Activated CD4-positive, alpha-beta T cell treated with anti-CD3 and anti-CD28 coated beads, Interleukin-2, amount 50 U/mL, for 24 hours (primary cell): ENCODE data around the gene VPS13D.
"Not testable (repeated sequence)": the region's sequence is repeated elsewhere in the genome, so short reads cannot be mapped to it uniquely, and the experiment has no call there.

ENCODE experiments used
- DNase-seq, 2 donors: peaks; one replicate each; pipeline ENCODE4 v3.0.0-alpha.2; 2020; ENCODE audit warnings: low read depth in 1 of 2, low spot score in 1 of 2

Gene VPS13D

GRCh38 chr1:12464045-12464461 is 234.2 kb downstream of the VPS13D start:
- DNase-seq, result no peak

DNA sequence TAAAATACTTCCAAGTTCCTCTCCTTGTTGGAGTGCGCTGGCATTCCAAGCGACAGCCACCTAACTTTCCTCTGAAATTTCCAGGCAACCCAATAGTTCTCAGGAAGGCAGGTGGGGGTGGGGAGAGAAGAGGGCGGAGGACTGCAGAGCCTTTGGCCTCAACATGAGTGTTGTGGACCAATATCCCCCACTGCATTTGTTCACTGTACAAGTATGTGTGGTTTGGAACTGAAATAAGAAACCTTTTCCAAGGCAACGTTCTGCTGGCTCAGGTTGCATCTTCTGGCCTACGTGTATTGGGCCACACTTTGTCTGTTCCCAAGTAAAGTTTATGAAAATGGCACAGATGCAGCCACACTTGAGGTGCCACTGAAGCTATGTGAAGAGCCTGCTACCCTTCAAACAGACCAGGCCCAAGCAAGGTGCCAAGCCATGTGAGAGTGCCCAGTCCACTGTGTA is 234.8 kb downstream of the VPS13D start:
- DNase-seq, result no peak

- no peak for DNase-seq
Measured at GRCh38 chr1:12465126-12465525, 235.3 kb downstream of the VPS13D start.

DNA sequence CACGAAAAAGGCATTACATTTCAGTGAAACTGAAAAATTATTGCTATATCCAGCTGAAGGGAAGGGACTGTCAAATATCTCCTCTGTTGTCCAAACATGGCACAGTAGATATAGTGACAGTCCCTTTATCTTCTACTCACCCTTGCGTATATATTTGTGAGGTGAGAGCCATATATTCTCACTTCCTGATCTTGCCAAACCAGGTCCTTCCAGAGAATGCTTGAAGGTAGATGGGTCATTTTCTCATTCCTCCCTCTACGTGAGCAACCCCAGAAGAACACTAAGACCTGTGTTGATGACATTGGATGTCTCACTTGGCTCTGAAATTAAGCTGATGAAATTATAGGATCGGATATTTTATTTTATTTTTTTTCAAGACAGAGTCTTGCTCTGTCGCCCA is 237.0 kb downstream of the VPS13D start:
- no peak for DNase-seq

GRCh38 chr1:12467570-12468286 is 237.9 kb downstream of the VPS13D start:
- DNase-seq, result no peak

DNA sequence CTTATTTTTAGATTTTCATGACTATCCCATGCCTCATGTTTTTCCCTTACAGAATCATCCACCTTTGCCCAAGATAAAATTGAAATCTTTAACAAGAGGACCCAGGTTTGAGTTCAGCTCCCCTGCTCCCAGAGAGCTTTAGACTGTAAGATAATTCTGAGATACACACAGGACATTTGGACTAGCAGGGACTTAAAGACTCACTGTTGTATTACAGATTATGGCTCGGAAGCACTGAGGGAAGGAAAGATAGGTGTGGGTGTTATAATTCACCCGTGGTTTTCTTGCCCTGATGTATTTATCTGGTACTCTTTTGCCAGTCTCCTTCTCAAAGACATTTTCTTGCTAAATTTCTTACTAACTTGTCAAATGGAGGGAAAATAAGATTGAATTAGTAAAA is 238.5 kb downstream of the VPS13D start:
- DNase-seq, result no peak

GRCh38 chr1:12469493-12469892 is 239.7 kb downstream of the VPS13D start:
- no peak for DNase-seq

DNA sequence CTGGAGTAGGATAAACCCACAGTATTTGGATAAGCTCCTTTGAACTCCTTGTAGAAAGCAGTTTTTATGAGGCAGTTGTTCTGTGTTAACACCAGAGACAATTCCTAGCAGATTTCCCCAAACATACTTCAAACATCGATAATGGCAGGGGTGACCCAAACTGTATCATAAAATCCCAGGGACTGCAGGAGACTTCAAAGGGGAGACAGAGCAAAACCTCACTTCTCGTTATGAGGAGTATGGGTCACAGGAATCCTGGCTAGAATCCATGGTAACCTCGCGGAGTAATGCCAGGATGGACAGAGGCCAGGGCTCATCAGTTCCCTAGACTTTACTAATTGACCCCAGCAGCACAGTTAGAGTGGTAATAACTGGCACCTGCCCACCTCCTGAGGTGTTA is 240.2 kb downstream of the VPS13D start:
- DNase-seq, result no peak

DNA sequence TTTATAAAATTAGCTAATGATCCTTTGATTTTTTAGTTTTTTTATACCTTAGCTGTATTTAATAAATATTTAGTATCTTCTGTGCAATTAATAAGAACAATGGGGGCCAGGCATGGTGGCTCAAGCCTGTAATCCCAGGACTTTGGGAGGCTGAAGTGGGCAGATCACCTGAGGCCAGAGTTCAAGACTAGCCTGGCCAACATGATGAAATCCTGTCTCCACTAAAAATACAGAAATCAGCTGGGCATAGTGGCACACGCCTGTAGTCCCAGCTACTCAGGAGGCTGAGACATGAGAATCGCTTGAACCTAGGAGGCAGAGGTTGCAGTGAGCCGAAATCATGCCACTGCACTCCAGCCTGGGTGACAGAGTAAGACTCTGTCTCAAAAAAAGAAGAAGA is 241.1 kb downstream of the VPS13D start:
- DNase-seq, result not testable (repeated sequence)

DNA sequence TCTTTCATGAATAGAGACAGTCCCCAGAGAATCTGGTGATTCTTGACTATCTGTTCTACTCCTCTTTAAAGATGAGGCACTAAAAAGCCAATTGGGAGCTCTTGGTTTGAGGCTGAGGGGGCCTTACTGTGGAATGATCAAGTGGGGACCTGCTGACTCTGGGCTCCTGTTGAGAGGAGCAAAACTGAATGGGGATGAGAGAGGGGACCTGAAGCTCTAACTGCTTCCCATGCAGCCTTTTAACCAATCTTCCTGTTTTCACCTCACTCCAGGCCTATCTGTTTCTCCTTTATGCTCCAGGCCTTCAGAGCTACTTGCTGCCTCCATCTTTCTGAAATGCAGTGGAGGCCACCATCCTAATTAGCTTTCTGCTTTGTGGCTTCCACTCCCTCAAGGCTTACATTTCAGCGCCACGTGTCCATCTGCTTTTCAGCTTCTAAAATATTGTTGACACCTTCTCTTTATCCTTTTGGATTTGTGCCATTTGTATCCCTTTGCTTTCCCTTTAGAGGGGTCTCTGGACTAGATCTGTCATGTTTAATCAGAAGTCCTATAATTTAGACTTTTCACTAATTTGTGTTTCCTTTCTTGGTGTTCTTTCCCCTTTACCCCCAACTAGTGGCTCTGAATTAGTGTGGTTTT is 242.4 kb downstream of the VPS13D start:
- no peak for DNase-seq

GRCh38 chr1:12472798-12473551 is 243.1 kb downstream of the VPS13D start:
- DNase-seq, result peak; percentile 53 to 81

DNA sequence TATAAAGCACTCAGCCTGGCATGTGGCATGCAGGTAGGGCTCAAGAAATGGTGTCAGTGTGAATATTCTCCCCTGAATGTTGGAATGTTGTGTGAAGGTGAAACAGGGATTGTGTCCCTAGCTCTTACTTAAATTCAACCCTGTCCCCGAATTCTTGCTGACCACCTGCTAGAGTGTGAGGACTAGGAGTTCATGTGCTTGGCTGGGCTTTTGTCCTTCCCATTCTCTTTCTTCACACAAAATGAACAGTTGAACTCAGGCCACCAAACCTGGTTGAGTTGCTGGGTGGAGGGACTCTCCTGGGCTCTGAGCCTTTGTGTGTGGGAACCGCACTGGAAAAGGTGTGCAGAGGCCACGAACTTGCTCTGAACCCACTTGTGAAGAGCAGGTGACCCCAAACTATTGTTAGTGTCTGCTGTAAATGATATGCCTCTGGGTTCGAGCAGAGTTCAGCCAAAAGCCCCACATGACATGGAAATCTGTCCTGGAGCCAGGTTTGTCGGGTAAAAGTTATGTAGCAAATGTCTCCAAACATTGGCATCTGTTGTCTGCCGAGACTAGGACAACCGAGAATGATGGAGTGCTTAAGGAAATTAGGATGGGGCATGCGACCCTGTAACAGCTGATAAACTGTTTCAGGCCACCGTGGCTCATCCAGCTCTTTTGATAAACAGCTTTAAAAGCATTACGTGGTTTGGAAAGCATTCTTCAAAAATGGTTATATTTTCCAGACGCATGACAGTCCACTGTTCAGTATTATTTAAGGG is 243.9 kb downstream of the VPS13D start:
- no peak for DNase-seq

- no peak for DNase-seq
Measured at GRCh38 chr1:12475101-12475500, 245.3 kb downstream of the VPS13D start.

GRCh38 chr1:12475530-12475934 is 245.7 kb downstream of the VPS13D start:
- DNase-seq, result no peak

GRCh38 chr1:12475947-12476346 is 246.1 kb downstream of the VPS13D start:
- DNase-seq, result no peak

DNA sequence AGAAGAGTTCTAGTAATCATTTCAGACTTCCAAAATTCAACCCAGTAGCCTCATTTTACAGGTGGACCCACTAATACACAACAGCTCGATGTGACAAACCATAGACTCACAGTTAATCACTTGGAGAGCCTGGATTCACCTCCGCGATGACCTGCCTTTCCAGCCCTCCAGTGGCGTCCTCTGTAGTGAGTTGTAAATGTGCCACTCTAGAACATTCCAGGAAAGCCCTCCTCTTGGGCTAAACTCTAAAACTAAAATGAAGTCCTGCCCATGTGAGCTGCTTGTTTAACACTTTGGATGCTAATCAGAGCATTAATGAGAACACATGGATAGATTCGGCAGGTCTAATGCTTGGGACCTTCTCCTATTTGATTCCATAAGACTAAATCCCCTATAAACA is 247.5 kb downstream of the VPS13D start:
- DNase-seq, result no peak

GRCh38 chr1:12477936-12478611 is 248.2 kb downstream of the VPS13D start:
- no peak for DNase-seq

GRCh38 chr1:12478612-12478985 is 248.8 kb downstream of the VPS13D start:
- DNase-seq, result no peak

DNA sequence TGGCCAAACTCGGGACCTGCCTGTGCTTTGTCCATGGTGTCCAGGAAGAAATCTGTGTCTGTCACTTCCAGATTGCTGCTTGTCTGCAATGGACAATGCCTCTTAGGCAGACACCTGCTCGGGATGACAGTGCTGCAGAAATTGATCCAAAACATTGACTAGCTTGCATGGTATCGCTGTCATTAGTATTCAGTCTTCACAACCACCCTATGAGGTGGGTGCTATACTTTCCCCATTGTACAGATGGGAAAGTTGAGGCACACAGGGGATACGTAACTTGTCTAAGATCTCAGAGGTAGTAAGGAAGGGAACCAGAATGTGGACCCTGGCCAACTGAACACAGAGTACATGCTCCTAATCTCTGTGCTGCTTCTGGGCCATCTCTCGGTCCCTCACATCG is 249.5 kb downstream of the VPS13D start:
- DNase-seq, result no peak

DNA sequence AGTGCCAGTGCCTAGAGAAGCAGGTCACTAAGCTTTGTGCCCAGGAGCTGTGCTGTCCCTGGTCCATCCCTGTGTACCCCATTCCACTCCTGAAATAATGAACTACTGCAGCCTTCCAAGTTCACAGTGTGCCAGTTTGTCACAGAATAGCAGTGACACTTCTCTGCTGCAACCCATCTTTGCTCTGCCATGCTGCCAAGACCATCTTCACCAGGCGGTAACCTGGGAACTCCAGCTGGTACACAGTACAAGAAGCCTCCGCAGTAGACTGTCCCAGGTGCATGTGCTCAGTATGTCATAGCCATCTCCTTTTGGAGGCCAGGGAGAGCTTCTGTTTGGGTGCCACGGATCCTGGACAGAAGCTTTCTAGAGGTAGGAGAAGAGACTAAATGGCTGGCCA is 250.2 kb downstream of the VPS13D start:
- no peak for DNase-seq
